DMS53 treated with DMSO at 0.1 percent for 48 hours (cell line): ENCODE data around the gene GCDH.
"Not testable (repeated sequence)": the region's sequence is repeated elsewhere in the genome, so short reads cannot be mapped to it uniquely, and the experiment has no call there.

Experiments
- DNase-seq: peaks from one replicate; lab custom pipeline; 2025; ENCODE audit not compliant: unreplicated experiment; lab: John Stamatoyannopoulos, UW

GCDH gene

DNA sequence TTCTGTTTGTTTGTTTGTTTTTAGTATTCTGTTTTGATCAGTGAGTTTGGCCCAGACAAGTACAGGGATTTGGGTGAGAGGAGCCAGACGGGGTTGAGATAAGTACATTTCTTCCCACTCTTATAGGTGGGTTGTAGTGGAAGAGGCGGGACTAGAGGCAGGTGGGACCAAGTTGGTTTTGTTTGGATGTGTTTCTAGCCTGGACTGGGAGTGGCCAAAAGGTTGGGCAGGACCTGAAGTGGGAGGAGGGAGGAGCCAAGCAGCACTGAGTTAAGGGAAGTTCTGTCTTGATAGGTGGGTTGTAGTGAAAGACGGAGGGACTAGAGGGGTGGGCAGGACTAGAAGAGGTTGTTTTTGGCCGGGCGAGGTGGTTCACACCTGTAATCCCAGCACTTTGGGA, 18.7 kb upstream of the GCDH start:
- DNase-seq = no peak

DNA sequence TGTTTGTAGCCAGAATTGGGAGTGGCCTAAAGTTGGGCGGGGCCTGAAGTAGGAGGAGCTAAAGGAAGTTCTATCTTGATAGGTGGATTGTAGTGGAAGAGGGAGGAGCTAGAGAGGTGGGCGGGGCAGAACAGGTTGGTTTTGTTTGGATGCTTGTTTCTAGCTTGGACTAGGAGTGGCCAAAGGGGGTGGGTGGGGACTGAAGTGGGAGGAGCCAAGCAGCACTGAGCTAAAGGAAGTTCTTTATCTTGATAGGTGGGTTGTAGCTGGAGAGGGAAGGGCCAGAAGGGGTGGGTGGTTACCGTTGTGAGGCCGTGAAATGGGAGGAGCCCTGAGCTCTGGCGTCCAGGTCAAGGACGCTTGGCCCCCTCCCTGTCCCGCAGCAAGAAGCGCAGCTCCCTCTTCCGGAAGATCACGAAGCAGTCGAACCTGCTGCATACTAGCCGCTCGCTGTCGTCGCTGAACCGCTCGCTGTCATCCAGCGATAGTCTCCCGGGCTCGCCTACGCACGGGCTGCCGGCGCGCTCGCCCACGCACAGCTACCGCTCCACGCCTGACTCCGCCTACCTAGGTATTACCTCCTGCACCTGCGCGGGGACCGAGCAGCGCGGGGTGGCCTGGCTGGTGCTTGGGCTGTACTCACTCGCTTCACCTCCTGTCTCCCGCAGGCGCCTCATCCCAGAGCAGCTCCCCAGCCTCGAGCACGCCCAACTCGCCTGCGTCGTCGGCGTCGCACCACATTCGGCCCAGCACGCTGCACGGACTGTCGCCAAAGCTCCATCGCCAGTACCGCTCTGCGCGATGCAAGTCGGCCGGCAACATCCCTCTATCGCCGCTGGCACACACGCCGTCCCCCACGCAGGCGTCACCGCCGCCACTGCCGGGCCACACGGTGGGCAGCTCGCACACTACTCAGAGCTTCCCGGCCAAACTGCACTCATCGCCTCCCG, 17.7 kb upstream of the GCDH start:
- DNase-seq = peak; percentile 88

DNA sequence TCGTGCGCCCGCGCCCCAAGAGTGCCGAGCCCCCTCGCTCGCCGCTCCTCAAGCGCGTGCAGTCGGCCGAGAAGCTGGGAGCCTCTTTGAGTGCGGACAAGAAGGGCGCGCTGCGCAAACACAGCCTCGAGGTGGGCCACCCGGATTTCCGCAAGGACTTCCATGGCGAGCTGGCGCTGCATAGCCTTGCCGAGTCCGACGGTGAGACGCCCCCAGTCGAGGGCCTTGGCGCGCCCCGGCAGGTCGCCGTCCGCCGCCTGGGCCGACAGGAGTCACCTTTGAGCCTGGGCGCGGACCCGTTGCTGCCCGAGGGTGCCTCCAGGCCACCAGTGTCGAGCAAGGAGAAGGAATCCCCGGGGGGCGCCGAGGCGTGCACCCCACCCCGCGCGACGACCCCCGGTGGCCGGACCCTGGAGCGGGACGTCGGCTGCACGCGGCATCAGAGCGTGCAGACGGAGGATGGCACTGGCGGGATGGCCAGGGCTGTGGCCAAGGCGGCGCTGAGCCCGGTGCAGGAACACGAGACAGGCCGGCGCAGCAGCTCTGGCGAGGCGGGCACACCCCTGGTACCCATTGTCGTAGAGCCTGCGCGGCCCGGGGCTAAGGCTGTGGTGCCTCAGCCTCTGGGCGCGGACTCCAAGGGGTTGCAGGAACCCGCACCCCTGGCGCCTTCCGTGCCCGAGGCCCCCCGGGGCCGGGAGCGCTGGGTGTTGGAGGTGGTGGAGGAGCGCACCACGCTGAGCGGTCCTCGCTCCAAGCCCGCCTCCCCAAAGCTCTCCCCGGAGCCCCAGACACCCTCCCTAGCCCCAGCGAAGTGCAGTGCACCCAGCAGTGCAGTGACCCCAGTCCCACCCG, 16.8 kb upstream of the GCDH start:
- DNase-seq = no peak

DNA sequence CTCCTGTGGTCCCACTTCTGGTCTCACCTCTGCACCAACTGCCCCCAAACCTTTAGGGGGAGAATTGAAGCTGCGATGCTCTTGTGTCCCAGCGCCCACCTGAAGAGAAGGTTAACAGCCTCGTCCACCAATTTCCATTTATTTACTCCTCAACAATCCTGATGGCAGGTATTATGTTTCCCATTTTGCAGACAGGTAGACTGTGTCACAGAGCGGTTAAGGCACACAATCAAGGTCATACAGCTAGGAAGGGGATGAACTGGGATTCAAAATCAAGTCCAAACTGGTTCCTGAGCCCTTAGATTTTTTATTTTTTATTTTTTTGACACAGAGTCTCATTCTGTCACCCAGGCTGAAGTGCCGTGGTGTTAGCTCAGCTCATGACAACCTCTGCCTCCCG, 15.9 kb upstream of the GCDH start:
- no peak for DNase-seq

DNA sequence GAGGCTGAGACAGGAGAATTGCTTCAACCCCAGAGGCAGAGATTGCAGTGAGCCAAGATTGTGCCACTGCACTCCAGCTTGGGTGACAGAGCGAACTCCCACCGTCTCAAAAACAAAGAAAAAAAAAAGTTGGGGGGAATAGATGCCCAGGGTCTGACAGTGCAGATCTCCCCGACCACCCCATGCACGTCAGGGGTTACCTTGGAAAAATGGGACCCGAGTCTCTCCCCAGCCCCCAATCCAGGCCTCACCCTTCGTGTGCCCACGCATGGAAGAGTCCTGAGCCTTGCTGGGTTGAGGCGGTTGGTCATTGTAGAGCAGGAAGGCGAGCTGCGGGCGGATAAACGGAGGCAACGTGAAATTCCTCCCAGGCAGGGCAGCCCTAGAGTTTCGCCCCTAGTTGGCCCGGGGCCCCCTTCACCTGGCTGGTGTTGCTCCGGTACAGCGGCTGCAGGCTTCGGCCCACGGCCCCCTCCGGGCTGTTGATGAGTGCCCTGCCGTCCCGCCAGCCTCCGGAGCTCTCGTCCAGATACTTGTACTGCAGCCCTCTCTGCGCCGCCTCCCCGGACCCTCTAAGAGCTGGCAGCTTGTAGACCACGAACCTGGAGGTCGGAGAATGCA, 10.3 kb upstream of the GCDH start:
- no peak for DNase-seq

DNA sequence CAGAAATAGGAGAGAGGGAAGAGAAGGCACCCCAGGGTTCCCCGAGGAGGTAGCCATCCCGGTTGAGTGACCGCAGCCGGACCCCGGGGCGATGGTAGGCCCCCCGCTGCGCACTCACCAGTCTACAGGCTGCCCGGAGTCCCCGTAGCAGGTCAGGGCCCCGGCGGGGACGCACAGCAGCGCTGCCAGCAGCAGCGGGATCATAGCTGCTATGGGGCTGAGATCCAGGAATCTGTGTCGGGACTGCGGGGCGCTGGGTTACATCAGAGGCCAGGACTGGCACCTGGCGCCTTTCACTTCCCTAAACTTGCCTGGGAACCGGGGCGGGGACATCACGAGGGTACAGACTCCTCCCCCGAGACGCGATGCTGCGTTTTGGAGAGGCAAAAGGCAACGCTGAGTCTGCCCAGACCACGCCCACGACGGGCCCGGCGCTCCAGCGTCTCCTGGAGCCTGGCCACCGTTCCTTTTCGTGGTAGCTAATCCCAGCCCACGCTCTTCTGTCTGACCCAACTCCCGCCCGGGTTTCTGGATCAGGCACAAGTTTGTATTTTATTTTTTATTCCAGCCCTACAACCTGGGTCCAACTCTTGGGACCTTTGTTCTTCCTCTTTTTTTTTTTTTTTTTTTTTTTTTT, 9.7 kb upstream of the GCDH start, which contains the start of gene DNASE2:
TSS of gene DNASE2 (minus strand) at position 278 of the 637 bp plus-strand sequence. CDS start at position 204, 74 bp downstream.
- DNase-seq = peak; percentile 83

DNA sequence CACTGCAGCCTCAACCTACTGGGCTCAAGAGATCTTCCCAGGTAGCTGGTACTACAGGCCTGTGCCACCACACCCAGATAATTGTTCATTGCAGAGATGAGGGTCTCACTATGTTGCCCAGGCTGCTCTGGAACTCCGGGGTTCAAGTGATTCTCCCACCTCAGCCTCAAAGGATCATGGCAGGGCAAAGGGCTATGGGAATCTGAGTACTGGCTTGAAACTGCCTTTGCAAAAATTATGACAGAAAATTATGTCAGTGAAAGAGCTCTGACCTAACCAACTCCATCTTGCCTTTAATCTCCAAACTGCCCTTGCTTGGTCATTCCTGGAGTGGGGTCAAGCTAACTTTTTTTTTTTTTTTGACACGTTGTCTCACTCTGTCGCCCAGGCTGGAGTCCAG, 8.4 kb upstream of the GCDH start:
- DNase-seq = no peak

DNA sequence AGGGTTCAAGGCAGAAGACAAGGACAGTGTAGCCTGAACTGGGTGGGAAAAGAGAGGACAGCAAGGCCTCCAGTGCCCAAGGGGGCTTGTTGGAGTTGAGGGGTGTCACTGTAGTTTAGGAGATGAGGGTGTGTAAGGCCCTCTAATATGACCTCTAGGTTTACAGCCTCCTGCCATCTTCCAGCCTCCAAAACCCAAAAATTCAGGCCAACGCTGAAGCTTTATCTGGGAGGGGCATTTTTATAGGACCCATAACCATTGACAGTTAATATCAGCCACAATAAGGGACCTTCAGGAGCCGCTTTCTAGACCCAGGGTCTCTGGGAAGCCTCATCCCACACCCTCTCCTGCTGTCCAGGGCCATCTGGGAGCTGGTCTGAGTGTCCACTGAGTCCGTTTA, 6.8 kb upstream of the GCDH start:
- no peak for DNase-seq

DNA sequence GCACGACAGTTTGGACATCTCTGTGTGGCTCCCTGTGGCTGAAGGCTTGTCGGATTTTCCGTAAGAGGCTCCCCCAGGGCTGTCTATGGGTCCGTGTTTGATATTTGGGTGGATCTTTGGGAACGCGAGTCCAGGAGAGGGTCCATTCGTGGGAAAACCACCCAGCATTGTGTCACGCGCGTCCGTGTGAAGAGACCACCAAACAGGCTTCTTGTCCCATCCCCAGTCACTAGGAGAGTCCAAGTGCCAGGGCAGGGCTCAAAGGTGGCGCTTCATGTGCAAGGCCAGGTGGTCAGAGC, 6.4 kb upstream of the GCDH start:
- no peak for DNase-seq

DNA sequence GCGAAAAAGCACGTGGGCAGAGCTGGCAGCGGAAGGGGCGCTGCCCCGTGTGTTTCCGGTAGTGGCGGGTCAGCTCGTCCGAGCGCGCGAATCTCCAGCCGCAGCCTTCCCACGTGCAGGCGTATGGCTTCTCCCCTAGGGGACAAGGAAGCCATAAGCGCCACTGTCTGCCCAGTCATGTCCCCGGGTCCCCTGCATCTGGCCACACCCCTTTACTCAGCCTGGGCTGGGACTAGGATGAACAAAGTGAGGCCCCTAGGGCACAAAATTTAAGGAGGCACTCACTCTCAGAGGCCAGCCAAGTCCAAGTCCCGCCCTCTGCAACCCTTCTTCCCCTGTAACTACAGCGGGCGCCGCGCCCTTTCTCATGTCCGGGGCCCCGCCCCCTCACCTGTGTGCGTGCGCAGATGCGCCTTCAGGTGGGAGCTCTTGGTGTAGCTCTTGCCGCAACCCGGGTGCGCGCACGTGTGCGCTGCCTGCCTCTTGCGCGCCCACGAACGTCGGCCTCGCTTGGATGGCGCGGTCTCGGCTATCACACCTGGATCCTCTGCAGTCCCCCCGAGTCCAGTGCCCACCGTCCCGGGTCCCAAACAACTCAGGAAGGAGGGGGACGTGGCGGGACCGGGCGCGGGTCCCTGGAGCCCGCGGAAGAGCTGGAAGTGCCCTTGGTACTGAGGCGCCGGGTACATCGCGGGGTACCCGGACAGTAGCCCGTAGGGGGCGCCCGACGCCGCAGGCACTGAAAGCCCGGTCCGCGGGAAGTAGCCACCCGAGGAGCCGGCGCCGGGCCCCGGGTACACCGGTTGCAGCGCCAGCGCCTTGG, 5.8 kb upstream of the GCDH start:
- DNase-seq = peak; percentile 85

DNA sequence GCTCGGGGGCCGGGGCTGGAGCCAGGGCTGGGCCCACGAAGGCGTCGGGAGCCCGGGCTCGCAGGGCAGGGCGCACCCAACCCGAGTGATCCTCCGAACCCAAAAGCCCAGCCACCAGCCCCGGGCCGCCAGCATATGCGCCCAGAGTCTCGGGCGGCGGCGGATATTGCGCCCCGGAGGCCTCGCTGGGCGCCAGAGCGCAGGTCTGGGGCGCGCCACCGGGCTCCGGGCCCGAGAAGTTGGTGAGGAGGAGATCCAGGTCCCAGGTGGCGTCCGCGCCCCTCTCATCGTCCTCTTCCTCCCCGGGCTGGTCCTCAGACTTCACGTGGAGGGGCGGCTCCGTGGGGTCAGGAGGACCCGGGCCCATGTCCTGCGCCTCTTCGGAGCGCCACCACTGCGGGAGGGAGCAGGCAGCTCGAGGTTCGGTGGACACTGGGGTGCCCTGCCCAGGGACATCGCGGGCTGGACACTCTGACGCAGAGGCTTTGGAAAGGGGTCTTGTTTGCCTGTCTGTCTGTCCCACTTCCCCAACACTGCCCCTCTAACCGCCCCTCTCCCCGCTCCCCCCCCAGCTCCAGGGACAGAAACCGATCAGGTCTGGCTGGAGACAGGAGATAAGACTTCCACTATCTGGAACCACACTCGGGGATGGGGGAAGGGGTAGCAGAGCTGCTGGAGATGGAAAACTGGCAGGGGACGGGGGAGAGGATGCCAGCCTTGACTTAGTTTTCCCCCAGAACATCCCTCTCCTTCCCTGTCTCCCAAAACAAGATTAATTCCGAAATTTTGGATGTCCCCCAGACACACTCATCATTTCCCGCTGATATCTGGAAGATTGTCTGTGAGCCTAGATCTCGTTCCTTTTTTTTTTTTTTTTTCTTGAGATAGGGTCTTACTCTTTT, 5.0 kb upstream of the GCDH start:
- DNase-seq = no peak

DNA sequence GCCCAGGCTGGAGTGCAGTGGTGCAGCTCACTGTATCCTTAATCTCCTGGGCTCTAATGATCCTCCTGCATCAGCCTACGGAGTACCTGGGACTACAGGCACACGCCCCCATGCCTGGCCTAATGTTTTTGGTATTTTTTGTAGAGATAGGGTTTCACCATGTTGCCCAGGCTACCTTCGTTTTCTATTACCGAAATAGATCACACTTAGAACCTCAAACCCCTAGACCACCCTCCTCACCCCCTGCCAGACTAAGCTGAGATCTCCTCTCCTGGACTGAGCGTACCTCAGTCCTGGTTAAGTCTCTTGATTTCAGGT, 4.3 kb upstream of the GCDH start:
- DNase-seq = no peak

DNA sequence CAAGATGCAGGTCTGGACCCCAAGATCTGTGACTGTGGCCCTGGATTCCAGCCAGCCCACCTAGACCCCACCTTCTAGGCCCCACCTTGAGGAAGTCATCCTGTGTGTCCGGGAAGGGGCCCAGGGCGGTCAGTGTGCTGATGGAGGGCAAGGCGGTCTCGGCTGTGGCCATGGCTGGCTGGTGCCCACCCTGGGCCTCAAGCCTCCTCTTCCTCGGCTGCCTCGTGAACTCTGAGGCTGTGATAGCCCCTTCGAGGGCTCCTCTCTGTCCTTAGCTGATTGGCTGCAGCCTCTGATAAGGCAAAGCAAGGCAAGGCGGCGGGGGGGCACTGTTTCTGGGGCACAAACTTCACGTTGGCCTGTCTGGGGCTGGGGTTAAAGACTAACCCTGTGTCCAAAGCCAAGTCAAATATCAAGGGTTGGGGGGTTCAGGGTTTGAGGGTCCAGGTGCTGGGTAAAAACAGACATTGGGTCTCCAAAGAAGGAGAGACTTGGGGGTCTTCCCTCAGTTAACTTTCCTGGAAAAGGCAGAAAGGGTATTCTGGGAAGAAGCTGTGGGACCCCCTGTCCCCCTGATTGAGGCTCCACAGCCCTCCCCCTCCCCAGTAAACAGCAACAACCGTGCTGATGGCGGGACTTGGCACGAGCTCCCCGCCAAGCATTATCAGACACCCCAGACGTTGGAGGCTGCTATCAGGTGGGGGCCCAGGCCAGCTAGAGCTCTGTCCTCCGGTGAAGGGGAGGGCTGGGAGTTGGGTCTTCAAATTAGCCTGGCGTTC, 3.8 kb upstream of the GCDH start, which contains the start of gene KLF1:
TSS of gene KLF1 (minus strand) at position 233 of the 779 bp plus-strand sequence. CDS start at position 172, 61 bp downstream.
- no peak for DNase-seq

DNA sequence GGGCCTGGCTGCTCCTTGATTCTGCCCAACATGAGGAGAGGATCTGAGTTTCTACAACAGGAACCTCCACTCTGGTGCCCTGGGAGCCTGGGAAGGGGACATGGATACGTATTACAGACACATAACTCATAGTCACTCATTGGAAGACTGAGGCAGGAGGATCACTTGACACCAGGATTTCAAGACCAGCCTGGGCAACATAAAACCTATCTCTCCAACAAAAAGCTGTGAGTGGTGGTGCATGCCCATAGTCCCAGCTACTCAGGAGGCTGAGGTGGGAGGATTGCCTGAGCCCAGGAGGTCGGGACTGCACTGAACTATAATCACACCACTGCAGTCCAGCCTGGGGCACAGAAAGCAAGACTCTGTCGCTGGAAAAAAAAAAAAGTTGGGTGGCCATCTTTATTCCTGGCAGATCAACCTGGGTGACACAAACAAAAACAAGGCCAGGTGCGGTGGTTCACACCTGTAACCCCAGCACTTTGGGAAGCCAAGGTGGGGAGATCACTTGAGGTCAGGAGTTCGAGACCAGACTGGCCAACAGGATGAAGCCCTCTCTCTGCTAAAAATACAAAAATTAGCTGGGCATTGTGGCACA, 2.9 kb upstream of the GCDH start:
- DNase-seq = no peak

DNA sequence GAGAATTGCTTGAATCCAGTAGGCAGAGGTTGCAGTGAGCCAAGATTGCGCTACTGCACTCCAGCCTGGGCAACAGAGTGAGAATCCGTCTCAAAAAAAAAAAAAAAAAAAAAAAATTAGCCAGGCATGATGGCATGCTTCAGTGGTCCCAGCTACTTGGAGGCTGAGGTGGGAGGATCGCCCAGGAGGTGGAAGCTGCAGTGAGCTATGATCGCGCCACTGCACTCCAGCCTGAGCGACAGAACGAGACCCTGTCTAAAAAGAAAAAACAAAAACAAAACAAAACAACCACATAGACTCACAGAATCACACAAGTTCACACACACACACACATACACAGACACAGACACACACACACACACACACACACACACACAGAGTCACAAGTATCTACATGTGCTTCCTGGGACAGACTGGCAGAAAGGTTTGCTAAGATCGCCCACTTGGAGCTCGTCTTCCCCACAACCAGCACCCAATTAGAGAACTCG, 617 bp upstream of the GCDH start:
- DNase-seq = not testable (repeated sequence)

DNA sequence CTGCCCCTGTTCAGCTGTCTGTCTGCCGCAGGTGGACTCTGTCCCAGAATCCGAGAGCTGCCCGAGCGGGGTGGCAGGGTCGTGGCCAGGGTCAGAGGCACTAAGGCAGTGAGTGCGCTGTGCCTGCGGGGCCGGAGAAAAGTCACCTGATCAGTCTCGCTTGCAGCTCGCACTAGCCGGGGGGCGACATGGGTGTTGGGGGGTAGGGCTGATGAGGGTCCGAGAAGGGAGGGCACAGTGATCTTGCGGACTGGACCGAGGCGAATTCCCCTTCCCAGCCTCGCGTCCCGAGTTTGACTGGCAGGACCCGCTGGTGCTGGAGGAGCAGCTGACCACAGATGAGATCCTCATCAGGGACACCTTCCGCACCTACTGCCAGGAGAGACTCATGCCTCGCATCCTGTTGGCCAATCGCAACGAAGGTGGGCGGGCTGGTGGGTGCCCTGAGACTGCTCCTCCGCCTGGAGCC, 627 bp downstream of the GCDH start:
- DNase-seq = no peak

DNA sequence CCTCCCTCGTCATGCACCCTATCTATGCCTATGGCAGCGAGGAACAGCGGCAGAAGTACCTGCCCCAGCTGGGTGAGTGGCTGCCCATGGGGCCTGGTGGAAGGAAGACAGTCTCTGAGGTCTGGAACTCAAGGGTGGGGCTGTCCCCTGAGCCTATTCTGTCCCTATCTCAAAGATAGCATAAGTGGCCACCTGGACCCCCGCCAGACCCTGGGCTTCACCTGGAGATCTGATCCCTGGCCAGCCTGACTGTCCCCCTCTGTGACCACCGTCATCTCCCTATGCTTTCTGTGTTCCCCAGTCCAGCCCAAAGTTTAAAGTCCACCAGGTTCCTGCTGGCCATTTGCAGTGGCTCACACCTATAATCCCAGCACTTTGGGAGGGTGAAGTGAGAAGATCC, 2.6 kb downstream of the GCDH start:
- no peak for DNase-seq

DNA sequence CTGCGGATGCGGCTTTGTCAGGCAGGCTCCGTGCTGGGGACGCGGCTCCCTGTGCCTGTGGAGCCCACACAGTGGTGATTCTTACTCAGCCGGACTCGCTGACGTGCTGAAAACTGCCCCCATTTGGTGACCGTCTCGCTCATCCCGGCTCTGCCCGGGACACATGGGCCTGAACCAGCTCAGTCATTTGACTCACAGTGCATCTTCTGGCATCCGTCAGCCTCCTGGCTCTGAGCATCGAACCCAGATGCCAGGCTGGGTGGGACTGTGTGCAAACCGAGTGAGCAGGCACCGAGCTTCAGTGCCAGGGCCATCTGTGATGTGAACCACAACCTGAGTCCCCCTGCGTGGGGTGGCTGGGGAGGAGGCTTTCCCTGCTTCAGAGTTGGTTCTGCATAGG, 5.5 kb downstream of the GCDH start:
- DNase-seq = no peak
